Endothelial cell (in vitro differentiated cells): Measurements from ENCODE around the gene PRR11. TPM values are rescaled to one million over a fixed set of nuclear protein-coding genes. Genes with fewer than 3 reads are reported as not detected.
A peak's percentile ranks its signal among the peaks of the same experiment; 100 is the strongest.

ENCODE experiments used
- DNase-seq: peaks from one replicate; pipeline ENCODE4 v3.0.0; 2021; ENCODE audit warnings: low spot score
- H3K27ac Mint-ChIP-seq: one replicate; pipeline ENCODE4 v1.8.0; 2021; ENCODE audit warnings: mixed read lengths, inconsistent platforms; ENCODE audit not compliant: unreplicated experiment
- H3K27me3 Mint-ChIP-seq: one replicate; pipeline ENCODE4 v1.8.0; 2021; ENCODE audit warnings: mild to moderate bottlenecking, moderate library complexity, mixed read lengths, inconsistent platforms; ENCODE audit not compliant: unreplicated experiment
- H3K36me3 Mint-ChIP-seq: one replicate; pipeline ENCODE4 v1.8.0; 2021; ENCODE audit warnings: mild to moderate bottlenecking, low read depth, mixed read lengths, inconsistent platforms; ENCODE audit not compliant: unreplicated experiment
- H3K4me1 Mint-ChIP-seq: one replicate; pipeline ENCODE4 v1.8.0; 2021; ENCODE audit warnings: mild to moderate bottlenecking, mixed read lengths, inconsistent platforms; ENCODE audit not compliant: unreplicated experiment
- H3K4me3 Mint-ChIP-seq: one replicate; pipeline ENCODE4 v1.8.0; 2021; ENCODE audit warnings: mild to moderate bottlenecking, mixed read lengths, inconsistent platforms; ENCODE audit not compliant: unreplicated experiment
- H3K9me3 Mint-ChIP-seq: one replicate; pipeline ENCODE4 v1.8.0; 2021; ENCODE audit warnings: mixed read lengths, inconsistent platforms; ENCODE audit not compliant: unreplicated experiment
- CTCF ChIP-seq: fragments of 200-600 bp; sonication (generic); IDR thresholded peaks from one replicate; pipeline ENCODE4 v1.5.0; 2021; ENCODE audit warnings: antibody characterized with exemption; ENCODE audit not compliant: unreplicated experiment
- total RNA-seq: library from RNA; stranded (reverse); fragmentation: NEBNext Ultra II Directional; extraction: Animal tissue kit (Norgen Biotek cat#: 25700); gene quantifications from one replicate; pipeline ENCODE4 v1.2.1, GENCODE V29; 2021; ENCODE audit not compliant: unreplicated experiment

PRR11 gene
- total RNA-seq, 1 donor from 2014 or later = 16.0 TPM

DNA sequence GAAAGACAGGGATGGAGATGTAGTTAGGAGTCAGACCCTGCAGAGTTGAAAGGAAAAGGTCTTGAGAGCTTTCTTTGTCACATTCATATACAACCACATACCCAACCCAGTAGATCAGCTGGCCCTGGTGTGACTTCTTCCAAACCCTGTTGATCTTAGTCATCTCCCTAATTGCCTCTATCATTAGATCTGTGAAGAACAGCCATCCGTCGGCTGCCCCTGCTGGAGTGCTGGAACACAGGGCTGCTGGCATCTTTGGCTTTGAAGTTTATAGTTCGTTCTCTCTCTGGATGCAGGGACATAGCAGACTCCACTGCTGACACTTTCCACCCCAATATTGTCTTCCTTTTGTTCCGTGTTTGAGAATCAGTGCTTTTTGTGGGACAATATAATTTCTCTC is 43.9 kb downstream of the PRR11 start:
- no peak overlapping the region for H3K27ac Mint-ChIP-seq
- H3K9me3 Mint-ChIP-seq = no peaks in the 10 kb centered on the region
- DNase-seq = no peak
- no peaks in the 10 kb centered on the region for H3K4me1 Mint-ChIP-seq
- no peak overlapping the region for H3K4me3 Mint-ChIP-seq
- TF ChIP-seq CTCF = no peak
- peaks cover 10% of the 10 kb centered on the region for H3K36me3 Mint-ChIP-seq
- H3K27me3 Mint-ChIP-seq = no peaks in the 10 kb centered on the region

GRCh38 chr17:59202320-59202719 is 46.8 kb downstream of the PRR11 start:
- DNase-seq = no peak
- Mint-ChIP-seq H3K36me3 (peaks cover 10% of the 10 kb centered on the region), H3K4me1 (no peaks in the 10 kb centered on the region), H3K27ac (no peak overlapping the region), H3K27me3 (no peaks in the 10 kb centered on the region), H3K4me3 (no peak overlapping the region), H3K9me3 (no peaks in the 10 kb centered on the region)
- TF ChIP-seq CTCF = no peak

DNA sequence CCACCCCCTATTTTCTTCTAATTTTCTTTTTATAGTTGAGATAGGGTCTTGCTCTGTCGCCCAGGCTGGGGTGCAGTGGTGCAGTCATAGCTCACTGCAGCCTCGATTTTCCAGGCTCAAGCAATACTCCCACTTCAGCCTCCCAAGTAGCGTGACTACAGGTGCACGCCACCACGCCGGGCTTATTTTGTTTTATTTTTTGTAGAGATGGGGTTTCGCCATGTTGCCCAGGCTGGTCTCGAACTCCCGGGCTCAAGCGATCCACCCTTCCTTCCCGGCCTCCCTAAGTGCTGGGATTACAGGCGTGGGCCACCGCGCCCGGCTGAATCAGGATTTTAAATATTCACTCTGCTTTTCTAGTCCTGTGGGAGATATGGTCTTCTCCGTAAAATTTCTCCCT is 63.8 kb downstream of the PRR11 start:
- H3K4me1 Mint-ChIP-seq = peaks cover 10% of the 10 kb centered on the region
- peak overlapping the region; percentile 31 for H3K27ac Mint-ChIP-seq
- H3K9me3 Mint-ChIP-seq = no peaks in the 10 kb centered on the region
- H3K36me3 Mint-ChIP-seq = no peaks in the 10 kb centered on the region
- peak overlapping the region; percentile 32 for H3K4me3 Mint-ChIP-seq
- TF ChIP-seq CTCF = no peak
- DNase-seq = no peak
- no peaks in the 10 kb centered on the region for H3K27me3 Mint-ChIP-seq

DNA sequence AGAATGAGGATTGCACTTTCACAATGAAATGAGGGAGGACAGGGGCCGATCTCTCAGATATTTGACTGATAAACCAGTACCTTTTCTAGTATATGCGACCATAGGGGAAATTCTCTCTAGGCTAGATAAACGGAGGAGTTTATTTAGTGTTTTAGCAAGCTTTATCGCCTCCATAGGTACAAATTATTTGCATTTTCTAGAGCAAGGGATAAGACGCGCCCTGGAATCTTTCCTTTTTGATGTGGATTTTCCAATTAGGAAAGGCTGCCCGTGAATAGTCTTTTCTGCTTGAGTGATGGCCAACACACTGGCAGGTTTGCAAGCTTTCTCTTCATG is 64.4 kb downstream of the PRR11 start:
- Mint-ChIP-seq H3K27ac (peak overlapping the region; percentile 57), H3K9me3 (no peaks in the 10 kb centered on the region), H3K4me3 (peak overlapping the region; percentile 99), H3K36me3 (no peaks in the 10 kb centered on the region), H3K4me1 (peaks cover 10% of the 10 kb centered on the region), H3K27me3 (no peaks in the 10 kb centered on the region)
- TF ChIP-seq CTCF = no peak
- DNase-seq = no peak

GRCh38 chr17:59220328-59221158 is 65.0 kb downstream of the PRR11 start, which contains the start of gene GDPD1:
GDPD1 (plus strand) TSS chr17:59220511; CDS start chr17:59220610, 99 bp downstream.
- Mint-ChIP-seq H3K27ac (peak within 1 kb of the TSS; percentile 84), H3K9me3 (no peaks in the 10 kb centered on the region), H3K4me1 (peaks cover 10% of the 10 kb centered on the region), H3K4me3 (peak within 1 kb of the TSS; percentile 99), H3K27me3 (no peaks in the 10 kb centered on the region), H3K36me3 (no peaks in the 10 kb centered on the region)
- peak; percentile 99 for DNase-seq
- peak; percentile 65 for TF ChIP-seq CTCF
